Measurements from ENCODE around the gene HMCN2. TPM values are rescaled to one million over a fixed set of nuclear protein-coding genes. Genes with fewer than 3 reads are reported as not detected.
"Not testable (repeated sequence)": the region's sequence is repeated elsewhere in the genome, so short reads cannot be mapped to it uniquely, and the experiment has no call there.

Gene HMCN2
- total RNA-seq, 1 experiment from 2014 or later = under 0.01 TPM

DNA sequence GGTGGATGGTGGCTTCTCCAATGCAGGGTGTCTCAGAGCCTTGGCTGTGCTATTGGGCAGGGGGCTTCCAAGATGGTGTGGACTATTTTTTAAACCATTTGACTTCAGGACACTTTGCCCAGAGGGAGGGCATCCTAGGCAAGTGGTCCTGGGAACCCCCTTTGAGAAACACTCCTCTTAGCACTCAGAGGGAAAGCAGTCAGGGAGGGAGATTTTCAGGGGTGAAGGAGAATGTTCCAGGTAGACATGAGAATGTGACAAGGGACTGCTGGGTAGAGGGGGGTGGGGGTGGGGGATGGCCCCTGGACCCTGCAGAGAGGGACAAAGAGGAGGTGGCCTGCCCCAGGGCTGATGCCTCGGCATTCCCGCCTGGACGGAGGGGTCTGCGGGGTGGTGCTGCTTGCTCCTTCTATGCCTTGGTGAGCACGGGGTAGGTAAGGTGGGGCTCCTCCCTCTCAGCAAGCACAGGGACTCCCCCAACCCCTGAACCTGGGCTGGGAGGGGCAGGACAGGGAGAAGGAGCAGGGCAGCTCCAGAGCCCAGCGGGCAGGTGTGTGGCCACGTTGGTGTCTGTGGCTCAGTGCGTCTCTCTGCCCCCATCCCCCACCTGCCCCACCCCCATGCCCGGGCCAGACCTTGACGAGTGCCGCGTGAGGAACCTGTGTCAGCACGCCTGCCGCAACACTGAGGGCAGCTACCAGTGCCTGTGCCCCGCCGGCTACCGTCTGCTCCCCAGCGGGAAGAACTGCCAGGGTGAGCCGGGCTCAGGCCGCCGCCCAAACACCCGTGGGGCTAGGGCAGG is 165.4 kb downstream of the HMCN2 start:
- no peak for DNase-seq (ENCODE audit: low spot score)

DNA sequence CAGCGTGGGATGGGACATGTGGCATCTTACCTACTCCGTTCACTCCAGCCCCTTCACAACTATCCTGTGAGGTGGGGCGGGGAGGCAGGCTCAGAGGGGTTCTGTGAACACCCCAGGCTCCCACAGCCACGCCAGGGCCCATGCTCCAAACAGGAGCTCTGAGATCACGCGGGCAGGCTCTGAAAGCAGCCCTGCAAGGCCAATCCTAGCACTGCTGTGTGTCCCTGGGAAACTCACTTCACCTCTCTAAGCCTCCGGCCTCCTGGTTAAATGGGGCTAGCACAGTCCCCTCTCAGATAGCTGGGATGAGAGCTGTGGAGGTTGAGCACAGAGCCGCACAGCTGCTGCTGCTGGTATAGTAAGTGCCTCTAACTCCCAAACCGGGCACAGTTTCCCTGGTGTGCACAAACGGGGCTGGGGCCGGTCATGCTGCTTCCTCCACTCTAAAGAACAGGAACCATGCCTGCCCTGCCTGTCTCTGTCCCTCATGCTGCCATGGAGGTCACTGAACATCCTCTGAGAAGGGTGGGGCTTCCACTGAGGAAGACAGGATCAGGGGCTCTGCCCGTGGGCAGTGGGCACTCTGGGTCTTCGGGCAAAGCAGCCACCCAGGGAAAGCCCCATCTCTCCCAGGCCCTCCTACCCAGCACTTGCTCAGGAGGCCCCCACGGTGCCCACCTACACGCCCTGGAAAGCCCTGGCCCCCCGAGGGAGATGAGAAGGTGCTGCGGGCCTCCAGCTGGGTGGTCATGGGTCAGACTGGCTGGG is 166.2 kb downstream of the HMCN2 start:
- DNase-seq (ENCODE audit: low spot score) = no peak

DNA sequence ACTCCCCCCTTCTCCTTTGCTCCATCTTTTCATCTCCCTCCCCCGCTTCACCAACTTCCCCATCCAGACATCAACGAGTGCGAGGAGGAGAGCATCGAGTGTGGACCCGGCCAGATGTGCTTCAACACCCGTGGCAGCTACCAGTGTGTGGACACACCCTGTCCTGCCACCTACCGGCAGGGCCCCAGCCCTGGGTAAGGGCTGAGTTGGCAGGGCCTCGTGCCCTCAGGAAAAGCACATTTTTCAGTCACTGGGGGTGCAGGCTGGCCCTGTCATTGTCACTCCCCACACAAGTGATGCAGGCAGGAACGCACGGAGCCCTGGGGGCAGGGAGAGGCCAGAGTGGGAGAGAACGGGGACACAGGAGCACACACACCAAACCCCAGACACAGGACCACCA is 166.8 kb downstream of the HMCN2 start:
- DNase-seq (ENCODE audit: low spot score) = no peak

DNA sequence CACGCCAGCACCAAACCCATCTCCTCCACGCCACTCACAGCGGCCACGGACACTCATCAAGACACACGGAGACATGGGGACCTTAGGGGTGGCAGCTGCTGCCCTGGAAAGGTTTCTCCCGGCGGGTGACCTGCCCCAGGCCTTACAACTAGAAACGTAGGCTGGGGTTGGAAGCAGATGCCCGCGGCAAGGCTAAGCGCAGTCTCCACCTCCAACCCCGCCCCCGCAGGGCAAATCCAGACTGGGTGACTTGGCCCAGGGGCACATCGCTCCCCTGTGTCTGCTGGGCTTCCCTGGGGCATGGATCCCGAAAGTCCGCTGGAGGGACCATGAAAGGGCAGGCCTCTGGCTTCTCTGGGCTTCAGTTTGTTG is 167.2 kb downstream of the HMCN2 start:
- no peak for DNase-seq (ENCODE audit: low spot score)

DNA sequence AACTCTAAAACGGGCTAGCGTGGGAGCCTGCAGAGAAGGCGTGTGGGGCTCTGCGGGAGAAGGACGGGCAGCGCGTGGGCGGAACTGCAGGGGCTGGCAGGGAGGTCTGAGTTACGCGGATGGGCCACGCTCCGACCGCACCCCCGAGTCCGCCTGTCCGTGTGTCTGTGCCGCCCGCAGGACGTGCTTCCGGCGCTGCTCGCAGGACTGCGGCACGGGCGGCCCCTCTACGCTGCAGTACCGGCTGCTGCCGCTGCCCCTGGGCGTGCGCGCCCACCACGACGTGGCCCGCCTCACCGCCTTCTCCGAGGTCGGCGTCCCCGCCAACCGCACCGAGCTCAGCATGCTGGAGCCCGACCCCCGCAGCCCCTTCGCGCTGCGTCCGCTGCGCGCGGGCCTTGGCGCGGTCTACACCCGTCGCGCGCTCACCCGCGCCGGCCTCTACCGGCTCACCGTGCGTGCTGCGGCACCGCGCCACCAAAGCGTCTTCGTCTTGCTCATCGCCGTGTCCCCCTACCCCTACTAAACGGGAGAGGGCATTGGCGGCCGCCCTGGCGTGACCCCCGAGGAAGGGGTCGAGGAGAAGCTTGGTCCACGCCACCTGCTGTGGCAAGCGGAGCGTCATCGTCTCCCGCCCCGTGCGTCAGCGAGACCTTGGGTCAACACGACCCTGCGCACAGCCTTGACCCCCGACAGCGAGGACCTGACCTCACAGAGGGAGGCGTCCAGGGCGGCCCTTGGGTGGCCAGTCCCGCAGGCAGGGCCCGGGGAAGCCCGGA is 167.8 kb downstream of the HMCN2 start:
- no peak for DNase-seq (ENCODE audit: low spot score)

DNA sequence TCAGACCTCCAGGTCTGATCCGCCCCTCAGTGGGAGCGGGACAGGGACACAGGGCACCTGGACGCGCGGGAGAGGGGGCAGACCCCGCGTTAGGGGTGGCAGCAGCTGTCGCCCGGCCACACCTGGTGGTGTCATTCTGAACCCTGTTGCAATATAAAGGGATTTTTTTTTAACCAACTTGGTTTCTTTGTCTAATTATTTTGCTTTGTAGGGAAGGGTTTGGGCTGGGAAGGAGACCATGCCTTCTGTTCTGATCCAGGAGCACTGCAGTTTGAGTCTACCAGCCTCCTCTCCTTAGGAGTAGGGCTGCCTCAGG is 168.3 kb downstream of the HMCN2 start:
- DNase-seq (ENCODE audit: low spot score) = no peak

DNA sequence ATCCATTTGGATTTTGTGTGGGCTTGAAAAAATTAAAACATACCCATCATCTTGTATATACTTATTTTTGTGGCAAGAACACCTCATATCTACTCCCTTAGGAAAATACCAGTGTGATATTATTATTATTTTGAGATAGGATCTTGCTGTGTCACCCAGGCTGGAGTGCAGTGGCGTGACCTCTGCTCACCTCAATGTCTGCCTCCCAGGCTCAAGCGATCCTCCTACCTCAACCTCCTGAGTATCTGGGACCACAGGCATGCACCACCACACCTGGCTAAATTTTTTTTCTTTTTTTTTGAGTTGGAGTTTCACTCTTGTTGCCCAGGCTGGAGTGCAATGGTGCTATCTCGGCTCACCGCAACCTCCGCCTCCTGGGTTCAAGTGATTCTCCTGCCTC is 169.1 kb downstream of the HMCN2 start:
- not testable (repeated sequence) for DNase-seq (ENCODE audit: low spot score)

DNA sequence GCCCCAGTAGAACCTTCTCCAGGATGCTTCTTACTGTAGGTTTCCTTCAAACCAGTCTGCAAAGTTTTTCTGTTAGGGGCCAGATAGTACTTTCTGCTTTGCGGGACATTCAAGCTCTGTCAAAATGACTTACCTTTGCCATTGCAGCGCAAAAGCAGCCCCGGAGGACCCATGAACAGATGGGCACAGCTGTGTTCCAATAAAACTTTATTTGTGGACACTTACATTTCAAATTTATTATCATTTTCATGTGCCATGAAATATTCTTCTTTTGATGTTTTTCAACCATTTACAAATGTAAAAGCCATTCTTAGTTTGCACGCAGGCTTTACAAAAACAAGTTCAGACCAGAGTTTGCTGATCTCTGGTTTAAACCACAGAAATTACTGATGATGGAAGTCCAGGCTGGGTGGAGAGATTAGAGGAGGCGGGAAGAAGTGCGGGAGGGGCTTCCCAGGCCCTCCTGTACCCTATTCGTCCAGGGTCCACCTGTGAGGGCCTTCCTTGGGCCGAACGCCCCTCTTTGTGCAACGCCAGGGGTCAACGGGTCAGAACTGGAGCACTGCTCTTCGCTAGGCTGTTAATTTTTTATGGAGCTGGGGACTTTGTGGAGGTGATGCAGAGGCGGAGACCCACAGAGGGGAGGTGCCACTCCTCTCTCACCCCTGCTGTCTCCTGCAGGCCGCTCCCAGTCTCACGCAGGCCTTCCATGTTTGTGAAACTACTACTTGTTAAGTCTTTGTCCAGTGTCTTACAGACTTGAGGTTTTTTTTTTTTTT is 171.6 kb downstream of the HMCN2 start:
- no peak for DNase-seq (ENCODE audit: low spot score)

DNA sequence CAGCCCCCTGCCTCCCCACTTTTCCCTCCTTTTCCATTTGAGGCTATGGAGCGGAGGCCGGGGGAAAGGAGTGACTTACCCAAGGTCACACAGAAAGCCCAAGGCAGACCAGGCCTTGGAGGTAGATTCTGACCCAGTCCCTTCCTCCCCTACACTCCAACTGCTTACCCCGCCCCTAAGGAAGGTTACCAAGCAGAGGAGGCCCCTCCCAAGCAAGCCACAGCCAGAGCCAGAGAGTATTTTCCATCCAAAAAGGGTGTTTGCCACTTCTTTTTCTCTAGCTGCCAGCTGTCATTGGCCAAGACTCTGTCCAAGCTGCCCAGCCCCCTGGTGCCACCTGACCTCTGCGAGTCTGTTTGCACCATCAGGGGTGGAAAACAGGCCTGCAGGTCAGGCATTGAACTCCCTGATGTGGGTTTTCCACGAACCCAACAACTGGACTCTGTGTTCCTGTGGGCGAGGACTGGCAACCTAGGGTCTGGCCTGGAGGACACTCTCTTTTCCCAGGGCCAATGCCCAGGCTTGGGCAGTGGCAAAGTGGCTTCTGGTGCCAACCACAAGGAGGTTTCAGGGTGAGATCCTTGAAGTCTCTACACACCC is 172.9 kb downstream of the HMCN2 start:
- DNase-seq (ENCODE audit: low spot score) = no peak

DNA sequence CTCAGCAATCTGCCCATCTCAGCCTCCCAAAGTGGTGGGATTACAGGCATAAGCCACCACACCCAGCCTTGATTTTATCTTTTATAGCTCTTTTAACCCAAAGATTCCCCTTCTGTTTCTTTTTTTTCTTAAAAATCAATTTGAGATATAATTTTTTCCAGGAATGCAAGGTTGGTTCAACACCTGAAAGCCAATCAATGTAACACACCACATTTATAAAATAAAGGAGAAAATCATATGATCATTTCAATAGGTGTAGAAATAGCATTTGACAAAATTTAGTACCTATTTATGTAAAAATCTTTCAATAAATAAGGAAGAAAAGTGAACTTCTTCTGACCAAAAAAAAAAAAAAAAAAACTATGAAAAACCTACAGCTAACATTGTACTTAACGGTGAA is 175.5 kb downstream of the HMCN2 start:
- DNase-seq (ENCODE audit: low spot score) = no peak

DNA sequence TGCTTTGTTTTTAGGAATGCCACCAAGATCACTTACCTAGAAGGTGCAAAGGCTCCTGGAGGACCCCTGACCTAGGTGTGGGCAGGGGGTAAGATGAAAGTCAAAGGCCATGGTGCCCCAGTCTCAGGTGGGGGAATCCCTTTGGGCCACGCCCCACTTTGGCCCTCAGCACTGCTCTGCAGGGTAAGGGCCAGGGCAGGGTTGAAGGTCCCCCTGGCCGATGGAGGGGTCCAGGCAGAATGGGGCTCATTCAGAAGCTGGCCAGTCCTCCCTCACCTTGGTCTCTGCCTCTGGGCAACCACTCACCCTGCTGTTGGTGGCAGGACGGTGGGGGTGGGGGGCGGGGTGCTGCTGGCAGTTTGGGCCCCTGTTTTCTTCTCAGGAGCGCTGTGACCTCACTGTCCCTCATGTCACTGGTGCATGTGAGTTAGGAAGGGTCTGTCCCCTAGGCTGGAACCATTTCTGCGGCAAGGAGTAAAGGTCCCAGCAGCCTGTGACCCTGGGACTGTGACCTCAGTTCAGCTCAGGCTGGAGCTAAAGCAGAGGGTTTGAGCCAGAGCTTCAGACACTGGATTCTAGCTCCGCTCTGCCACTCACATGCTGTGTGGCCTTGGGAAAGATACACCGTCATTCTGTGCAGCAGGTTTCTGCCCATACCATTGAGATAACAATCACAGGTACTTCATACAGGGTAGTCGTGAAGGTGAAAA is 177.3 kb downstream of the HMCN2 start:
- no peak for DNase-seq (ENCODE audit: low spot score)

DNA sequence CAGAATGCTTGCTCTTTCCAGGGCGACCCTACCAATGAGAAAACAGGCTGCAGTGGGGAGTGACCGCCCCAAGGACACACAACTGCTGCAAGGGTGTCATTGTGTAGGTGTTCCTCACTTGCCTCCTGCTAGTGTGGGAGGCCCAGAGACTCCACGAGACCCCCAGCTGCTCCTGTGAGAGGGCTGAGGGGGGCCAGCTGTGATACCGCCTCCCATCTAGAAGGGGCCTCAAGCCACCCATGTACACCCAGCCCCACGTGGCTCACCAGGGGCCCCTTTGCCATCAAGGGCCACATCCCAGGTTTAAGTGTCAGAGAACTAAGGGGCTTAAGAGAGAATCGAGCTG is 177.9 kb downstream of the HMCN2 start:
- DNase-seq (ENCODE audit: low spot score) = no peak

DNA sequence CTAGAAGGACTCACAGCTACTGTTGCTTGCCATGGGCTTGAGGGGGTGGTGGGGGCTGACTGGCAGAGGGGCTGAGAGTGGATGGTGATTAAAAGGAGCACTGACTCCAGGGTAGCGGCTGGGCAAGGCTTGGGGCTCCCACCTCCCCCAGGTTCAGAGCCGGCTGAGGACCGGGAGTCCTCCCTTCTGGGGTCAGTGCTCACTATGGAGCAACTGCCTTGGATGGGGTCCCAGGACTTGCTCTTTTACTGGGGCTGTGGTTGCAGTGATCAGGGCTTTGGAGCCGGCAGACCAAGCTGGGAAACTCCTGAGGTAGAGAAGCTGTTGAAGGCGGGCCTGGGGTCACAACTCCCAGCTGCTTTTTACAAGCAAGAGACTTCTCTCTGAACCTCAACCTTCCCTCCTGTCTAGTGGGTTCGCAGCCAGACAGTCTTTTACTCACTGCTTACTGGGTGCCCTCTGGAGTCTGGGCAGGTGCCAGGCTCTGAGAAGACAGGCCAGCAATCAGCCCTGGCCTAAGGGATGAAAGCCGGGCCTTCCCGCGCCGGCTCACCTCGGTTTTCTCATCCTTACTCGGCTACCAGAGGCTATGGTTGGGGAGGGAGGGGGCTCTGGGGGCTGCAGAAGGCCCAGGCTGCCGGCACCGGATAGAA is 178.4 kb downstream of the HMCN2 start:
- no peak for DNase-seq (ENCODE audit: low spot score)

DNA sequence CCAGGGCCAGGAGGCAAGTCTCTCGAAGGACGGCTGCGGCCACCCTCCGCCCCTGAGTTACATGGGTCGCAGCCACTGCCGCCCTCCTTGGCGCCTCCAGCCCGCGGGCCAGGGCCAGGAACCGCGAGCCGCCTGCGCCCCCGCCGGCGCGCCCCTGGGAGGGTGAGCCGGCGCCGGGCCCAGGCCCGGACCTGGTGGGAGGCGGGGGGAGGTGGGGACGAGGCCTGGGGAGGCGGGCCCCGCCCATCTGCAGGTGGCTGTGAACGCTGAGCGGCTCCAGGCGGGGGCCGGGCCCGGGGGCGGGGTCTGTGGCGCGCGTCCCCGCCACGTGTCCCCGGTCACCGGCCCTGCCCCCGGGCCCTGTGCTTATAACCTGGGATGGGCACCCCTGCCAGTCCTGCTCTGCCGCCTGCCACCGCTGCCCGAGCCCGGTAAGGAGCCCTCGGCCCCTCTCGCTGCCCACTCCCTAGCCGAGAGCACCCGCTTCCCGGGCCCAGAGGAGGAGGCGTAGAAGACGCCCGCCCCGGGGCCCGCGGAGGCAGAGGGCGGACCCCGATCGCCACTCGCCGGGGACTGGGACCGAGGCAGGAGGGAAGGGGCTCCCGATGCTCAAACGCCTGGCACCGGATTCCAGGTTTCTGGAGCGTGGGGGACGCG is 179.1 kb downstream of the HMCN2 start, which contains the start of gene ASS1:
Gene ASS1 (plus strand): TSS at position 397 of the 657 bp plus-strand sequence. CDS start 7,268 bp downstream, outside the sequence.
- peak; percentile 43 for DNase-seq (ENCODE audit: low spot score)

DNA sequence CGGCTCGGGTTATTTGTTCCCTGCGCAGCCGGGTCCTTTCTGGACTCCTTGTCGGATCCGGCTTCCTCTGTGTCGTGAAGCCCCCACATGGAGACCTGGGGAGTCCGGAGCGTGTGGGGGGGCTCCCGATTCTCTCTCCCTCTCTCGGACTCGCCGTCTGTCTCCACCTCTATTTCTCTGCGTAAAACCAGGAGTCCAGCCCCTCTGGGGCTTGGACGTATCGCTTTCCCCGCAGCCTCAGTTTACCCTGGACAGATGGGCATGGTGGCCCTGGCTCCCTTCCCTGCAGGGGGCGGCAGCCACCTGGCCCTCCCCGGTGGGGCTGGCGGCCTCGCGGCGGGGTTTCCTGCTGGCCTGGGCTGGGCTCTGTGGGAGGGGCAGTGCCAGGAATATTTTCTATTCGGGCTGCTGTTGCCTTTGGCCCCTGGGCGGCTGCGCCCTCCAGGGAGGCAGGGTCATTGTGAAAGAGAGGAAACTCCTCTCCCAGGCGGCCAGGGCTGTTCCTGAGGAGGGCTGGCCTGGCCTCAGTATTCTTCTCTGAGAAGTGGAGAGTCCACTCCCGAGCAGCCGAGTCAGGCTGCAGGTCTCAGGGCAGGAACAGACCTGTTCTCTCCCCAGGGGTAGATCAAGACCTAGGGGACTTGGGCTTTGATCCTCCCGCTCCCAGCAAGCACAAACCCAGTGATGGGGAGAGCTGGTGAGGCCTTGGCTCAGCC is 179.9 kb downstream of the HMCN2 start:
- no peak for DNase-seq (ENCODE audit: low spot score)

DNA sequence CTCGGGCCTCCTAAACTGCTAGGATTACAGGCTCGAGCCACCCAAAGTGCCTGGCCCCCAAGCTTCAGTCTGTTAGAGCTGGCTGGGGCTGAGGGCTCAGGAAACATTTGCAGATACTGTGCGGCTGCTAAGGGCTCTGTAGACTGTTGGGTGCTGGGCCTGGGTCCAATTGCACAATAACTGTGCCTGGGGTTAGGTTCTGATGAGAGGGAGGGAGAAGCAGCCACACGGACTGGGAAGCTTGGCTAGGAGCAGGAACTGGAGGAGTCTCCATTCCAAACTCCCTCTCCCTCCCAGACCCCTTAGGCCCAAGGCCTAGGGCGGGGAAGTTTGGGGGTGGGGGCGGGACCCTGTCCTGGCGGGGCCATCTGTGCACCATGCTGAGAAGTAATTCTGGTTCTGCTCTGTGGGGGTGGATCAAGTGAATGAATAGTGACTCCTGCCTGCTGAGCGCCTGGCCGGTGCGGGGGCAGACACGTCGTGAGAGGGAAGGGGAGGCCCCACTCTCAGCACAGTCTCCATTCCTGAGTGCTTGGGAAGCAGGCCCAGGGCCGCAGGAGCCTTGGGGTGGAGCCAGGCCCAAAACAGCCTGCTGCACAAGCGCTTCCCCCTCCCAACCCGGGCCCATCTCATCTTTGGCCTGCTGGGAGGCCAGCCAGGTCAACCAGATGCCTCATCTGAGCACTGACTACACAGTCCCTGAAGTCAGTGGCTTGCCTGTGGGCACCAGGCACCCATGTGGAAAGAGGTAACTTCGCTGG is 180.7 kb downstream of the HMCN2 start:
- DNase-seq (ENCODE audit: low spot score) = no peak

DNA sequence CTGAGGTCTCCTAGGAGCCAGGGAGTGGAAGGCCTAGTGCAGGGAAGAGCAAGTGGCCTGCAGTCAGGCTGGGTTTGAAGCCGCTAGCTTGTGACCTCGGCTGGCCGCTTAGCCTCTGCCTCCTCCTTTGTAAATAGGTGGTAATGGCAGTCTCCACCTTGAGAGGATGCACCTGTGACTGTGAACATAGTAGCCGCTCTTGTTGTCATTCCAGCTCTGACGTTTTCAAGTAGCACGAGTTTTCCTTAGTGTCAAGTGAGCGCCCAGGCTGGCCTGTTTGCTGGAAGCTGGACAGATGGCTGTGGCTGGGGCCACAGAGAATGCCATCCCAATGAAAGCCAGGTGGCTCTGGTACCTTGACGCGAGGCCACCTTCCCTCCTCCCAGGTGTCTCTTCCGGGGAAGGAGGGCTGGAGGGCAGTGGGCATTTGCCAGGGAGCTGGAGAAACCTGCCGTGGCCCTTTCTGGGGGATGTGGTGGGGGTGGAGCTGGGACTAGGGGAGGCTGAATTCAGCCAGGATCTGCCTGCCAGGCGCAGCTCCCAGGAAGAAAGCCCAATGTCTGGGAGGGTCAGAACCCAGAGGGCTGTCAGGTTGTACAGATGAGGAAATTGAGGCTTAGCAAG is 181.7 kb downstream of the HMCN2 start:
- DNase-seq (ENCODE audit: low spot score) = no peak

All from HT-29 (cell line).